Adrenal gland (tissue), 12 donors: ENCODE data around the gene CDH5. TPM values are rescaled to one million over a fixed set of nuclear protein-coding genes. Genes with fewer than 3 reads are reported as not detected.
"Not testable (repeated sequence)": the region's sequence is repeated elsewhere in the genome, so short reads cannot be mapped to it uniquely, and the experiment has no call there.

Source experiments
- DNase-seq, 7 donors: peaks; one replicate each; pipeline ENCODE4 v3.0.0-alpha.2; 2019 to 2020
- H3K27ac ChIP-seq, 5 donors: fragments of 200-600 bp; sonication (generic) in 4 of 5; 1 replicate in 3 of 5; 2 replicates in 2 of 5; pipeline versions ENCODE4 v1.5.1 to v1.8.0; 2016 to 2020; ENCODE audit warnings: mild to moderate bottlenecking in 1 of 5
- H3K27me3 ChIP-seq: fragments of 200-600 bp; 2 replicates; pipeline ENCODE4 v1.8.0; 2021
- H3K36me3 ChIP-seq, 2 donors: fragments of 200-600 bp; replicated peaks in 1 of 2; 1 replicate in 1 of 2; 2 replicates in 1 of 2; pipeline versions ENCODE4 v1.5.1 to v1.8.0; 2018 to 2022
- H3K4me1 ChIP-seq, 2 donors: fragments of 200-600 bp; replicated peaks in 1 of 2; 1 replicate in 1 of 2; 2 replicates in 1 of 2; pipeline versions ENCODE4 v1.5.1 to v1.8.0; 2018 to 2021
- H3K4me3 ChIP-seq, 4 donors: fragments of 200-600 bp; sonication (generic) in 3 of 4; one replicate each; pipeline ENCODE4 v1.5.1; 2016 to 2018
- H3K9me3 ChIP-seq, 3 donors: fragments of 200-600 bp; sonication (generic) in 1 of 3; replicated peaks in 1 of 3; 1 replicate in 2 of 3; 2 replicates in 1 of 3; pipeline versions ENCODE4 v1.5.1 to v1.8.0; 2016 to 2021
- CTCF ChIP-seq, 6 experiments: fragments of 450-650 bp in 4 of 6; fragments of 200-600 bp in 2 of 6; sonication (generic) in 1 of 6; IDR thresholded peaks; 1 replicate in 5 of 6; 2 replicates in 1 of 6; pipeline versions ENCODE4 v1.5.1 to v1.8.0; 2016 to 2021; ENCODE audit warnings: antibody characterized with exemption in 6 of 6, mild to moderate bottlenecking in 2 of 6, moderate library complexity in 1 of 6
- POLR2A ChIP-seq, 2 donors: fragments of 450-650 bp; IDR thresholded peaks; one replicate each; pipeline ENCODE4 v1.6.1; 2017; ENCODE audit warnings: antibody characterized with exemption in 2 of 2, mild to moderate bottlenecking in 2 of 2, moderate library complexity in 1 of 2
- WGBS, 4 donors: extraction: QIAGEN DNeasy Blood & Tissue Kit in 2 of 4; methylation state at CpG; one replicate each; pipeline versions ENCODE4 v1.1.5 to v1.1.7; 2013 to 2017; 5-methylcytosine and 5-hydroxymethylcytosine counted together
- intact Hi-C, 2 donors: fragments of 100-400 bp; cut with DNase I; formaldehyde crosslinking; loops; one replicate each; pipeline versions ENCODE4 v1.14.1 to v1.15.0; 2022 to 2023
- polyA plus RNA-seq, 3 donors: library from polyadenylated mRNA; stranded (reverse); fragments of 200-250 nt in 2 of 3; fragments of 350-450 nt in 1 of 3; fragmentation: Illumina TruSeq in 1 of 3; extraction: RNeasy Lipid Tissue Mini Kit (QIAGEN cat#74804) in 1 of 3; gene quantifications; one replicate each; pipeline ENCODE4 v1.2.3, GENCODE V29; 2013 to 2014
- total RNA-seq, 9 donors: library from RNA; depleted of rRNA in 4 of 9; stranded (reverse); fragments of >200 nt in 4 of 9; fragments of 120-200 nt in 1 of 9; fragmentation: NEBNext Ultra II Directional in 1 of 9; extraction: Animal tissue kit (Norgen Biotek cat#: 25700) in 1 of 9; gene quantifications; one replicate each; pipeline versions ENCODE4 v1.1.0 to v1.2.4, GENCODE V29; 2013 to 2023
- donor health status: healthy with polysubstance abuse.
- donor health status: Bipolar disorder and iron deficiency.
- donor health status: DM: yes; HTN: yes; CAD: no.
- donor health status: DM: no; HTN: no; CAD: no.
- donor health status: DM: no; HTN: no; CAD: no.
- donor health status: DM: yes; HTN: yes; CAD: no.

Gene CDH5
- total and polyA plus RNA-seq, 12 donors, result 13.8 to 50.9 (median 28.4) TPM

GRCh38 chr16:66328282-66328681, 38.2 kb upstream of the CDH5 start:
- 84 to 93% (median 90%) methylated on average over 8 to 11 of the region's 11 CpGs for WGBS, 4 donors

GRCh38 chr16:66331464-66331863, 35.0 kb upstream of the CDH5 start:
- DNase-seq, H3K27ac ChIP-seq, H3K4me3 ChIP-seq, H3K9me3 ChIP-seq, intact Hi-C loops, H3K4me1 ChIP-seq, H3K36me3 ChIP-seq, H3K27me3 ChIP-seq: not testable (repeated sequence)
- WGBS, 4 donors, result 80 to 100% (median 89%) methylated on average over 2 of the region's 2 CpGs

More at GRCh38 chr16:66328282-66328681, 38.2 kb upstream of the CDH5 start:
- TF ChIP-seq POLR2A (IDR thresholded peaks at IDR 0.05) (no peak), CTCF (IDR thresholded peaks at IDR 0.05) (no peak)
- no peak overlapping the region for H3K27ac ChIP-seq
- H3K36me3 ChIP-seq, result no peaks in the 10 kb centered on the region
- DNase-seq, result no peak
- H3K9me3 ChIP-seq, result no peaks in the 10 kb centered on the region
- intact Hi-C loops, result no loop called here
- H3K27me3 ChIP-seq, result no peaks in the 10 kb centered on the region
- H3K4me3 ChIP-seq, result no peak overlapping the region
- H3K4me1 ChIP-seq, result no peaks in the 10 kb centered on the region

- Histone ChIP-seq H3K36me3 (no peaks in the 10 kb centered on the region), H3K4me3 (no peak overlapping the region), H3K4me1 (no peaks in the 10 kb centered on the region), H3K27me3 (no peaks in the 10 kb centered on the region), H3K9me3 (no peaks in the 10 kb centered on the region), H3K27ac (no peak overlapping the region)
- intact Hi-C loops, result no loop called here
- DNase-seq, result no peak
- 83 to 91% (median 86%) methylated on average over 15 of the region's 15 CpGs for WGBS, 4 donors
- TF ChIP-seq CTCF (IDR thresholded peaks at IDR 0.05) (no peak), POLR2A (IDR thresholded peaks at IDR 0.05) (no peak)
Measured at GRCh38 chr16:66332634-66333610, 33.6 kb upstream of the CDH5 start.

- TF ChIP-seq CTCF (IDR thresholded peaks at IDR 0.05) (no peak), POLR2A (IDR thresholded peaks at IDR 0.05) (no peak)
- intact Hi-C loops, result no loop called here
- H3K4me1 ChIP-seq, result no peaks in the 10 kb centered on the region
- H3K4me3 ChIP-seq, result no peak overlapping the region
- 74 to 84% (median 79%) methylated on average over 4 of the region's 4 CpGs for WGBS, 4 donors
- H3K36me3 ChIP-seq, result no peaks in the 10 kb centered on the region
- no peak for DNase-seq
- no peaks in the 10 kb centered on the region for H3K27me3 ChIP-seq
- no peaks in the 10 kb centered on the region for H3K9me3 ChIP-seq
- no peak overlapping the region for H3K27ac ChIP-seq
Measured at GRCh38 chr16:66334853-66335574, 31.5 kb upstream of the CDH5 start.
